ENCODE results near the gene LPP. TPM values are rescaled to one million over a fixed set of nuclear protein-coding genes. Genes with fewer than 3 reads are reported as not detected.

Gene LPP
- total and polyA plus RNA-seq, 2 donors (not counting 1 experiment from before 2014, with no cell fraction given) = 7.6 to 81.7 TPM

GRCh38 chr3:188589771-188590170 is 435.8 kb downstream of the LPP start:
- no peaks in the 10 kb centered on the region for H3K79me2 ChIP-seq (ENCODE audit: control insufficient read depth, insufficient read depth, low read length)
- H4K20me1 ChIP-seq (ENCODE audit: control insufficient read depth, insufficient read depth, low read length, poor library complexity, severe bottlenecking) = no peaks in the 10 kb centered on the region
- H3K4me3 Mint-ChIP-seq = no peak overlapping the region
- no peak overlapping the region for H3K4me3 ChIP-seq (ENCODE audit: control extremely low read depth in 1 of 5, extremely low read depth in 1 of 5, insufficient read depth in 1 of 5, low read depth in 2 of 5, low read length in 4 of 5)
- no peaks in the 10 kb centered on the region for H3K36me3 ChIP-seq (replicated peaks in 1 of 2; ENCODE audit: control extremely low read depth in 1 of 2, control insufficient read depth in 1 of 2, extremely low read depth in 1 of 2, insufficient read depth in 2 of 2, low read length in 1 of 2)
- POLR2A ChIA-PET = no interaction called here
- intact Hi-C loops (cut with micrococcal nuclease) = loop anchor here (10.0 kb wide), 2 partner anchors 165 to 615 kb away; no protein-coding TSS in a partner anchor
- no peaks in the 10 kb centered on the region for H3K9me3 Mint-ChIP-seq (ENCODE audit: insufficient read depth)
- DNase-seq (no peak), ATAC-seq (ENCODE audit: low read depth) (no peak)
- TF ChIP-seq EZH2 (IDR thresholded peaks at IDR 0.05; ENCODE audit: borderline replicate concordance, insufficient read depth, low read depth, low read length, poor library complexity, severe bottlenecking) = no peak
- TF ChIP-seq CTCF (IDR thresholded peaks at IDR 0.05) = no peak
- H3K27me3 Mint-ChIP-seq = no peaks in the 10 kb centered on the region
- no peak overlapping the region for H3K4me2 ChIP-seq (replicated peaks; ENCODE audit: low read depth, low read length, poor library complexity, severe bottlenecking)
- no peaks in the 10 kb centered on the region for H3K9me3 ChIP-seq (ENCODE audit: control extremely low read depth in 1 of 3, control insufficient read depth in 2 of 3, insufficient read depth in 1 of 3, low read length in 2 of 3)
- WGBS (ENCODE audit: insufficient coverage) = no CpG with 5 or more reads among the region's 2 CpGs
- H3K9ac ChIP-seq (ENCODE audit: low read length) = no peak overlapping the region
- H3K4me1 ChIP-seq (ENCODE audit: control insufficient read depth in 2 of 2, insufficient read depth in 2 of 2, low read length in 2 of 2) = peaks cover 10 to 12% of the 10 kb centered on the region in 2 donors
- CTCF ChIA-PET = interaction anchor here (1.4 kb wide), 1 partner anchor 850 kb away, joined by 3 read pairs; no protein-coding TSS in a partner anchor
- no peak overlapping the region for H3K27ac ChIP-seq (ENCODE audit: low read length in 2 of 2)
- H3K27me3 ChIP-seq (replicated peaks in 1 of 4; ENCODE audit: control extremely low read depth in 1 of 4, control insufficient read depth in 3 of 4, insufficient read depth in 4 of 4, low read length in 3 of 4) = no peaks in the 10 kb centered on the region
- no peak overlapping the region for H2AFZ ChIP-seq (ENCODE audit: insufficient read depth, low read depth, low read length, poor library complexity, severe bottlenecking)
- H3K27ac Mint-ChIP-seq = no peak overlapping the region
- H3K4me1 Mint-ChIP-seq = peaks cover 25% of the 10 kb centered on the region

- TF ChIP-seq CTCF (IDR thresholded peaks at IDR 0.05) (no peak), EZH2 (IDR thresholded peaks at IDR 0.05; ENCODE audit: borderline replicate concordance, insufficient read depth, low read depth, low read length, poor library complexity, severe bottlenecking) (no peak)
- Histone ChIP-seq H4K20me1 (ENCODE audit: control insufficient read depth, insufficient read depth, low read length, poor library complexity, severe bottlenecking) (no peaks in the 10 kb centered on the region), H3K79me2 (ENCODE audit: control insufficient read depth, insufficient read depth, low read length) (no peaks in the 10 kb centered on the region), H3K4me1 (ENCODE audit: control insufficient read depth in 2 of 2, insufficient read depth in 2 of 2, low read length in 2 of 2) (peaks cover 4 to 5% of the 10 kb centered on the region in 2 donors), H3K9ac (ENCODE audit: low read length) (no peak overlapping the region), H3K9me3 (ENCODE audit: control extremely low read depth in 1 of 3, control insufficient read depth in 2 of 3, insufficient read depth in 1 of 3, low read length in 2 of 3) (no peaks in the 10 kb centered on the region), H3K27me3 (replicated peaks in 1 of 4; ENCODE audit: control extremely low read depth in 1 of 4, control insufficient read depth in 3 of 4, insufficient read depth in 4 of 4, low read length in 3 of 4) (no peaks in the 10 kb centered on the region), H3K4me3 (ENCODE audit: control extremely low read depth in 1 of 5, extremely low read depth in 1 of 5, insufficient read depth in 1 of 5, low read depth in 2 of 5, low read length in 4 of 5) (no peak overlapping the region), H3K27ac (ENCODE audit: low read length in 2 of 2) (no peak overlapping the region), H2AFZ (ENCODE audit: insufficient read depth, low read depth, low read length, poor library complexity, severe bottlenecking) (no peak overlapping the region), H3K36me3 (replicated peaks in 1 of 2; ENCODE audit: control extremely low read depth in 1 of 2, control insufficient read depth in 1 of 2, extremely low read depth in 1 of 2, insufficient read depth in 2 of 2, low read length in 1 of 2) (no peaks in the 10 kb centered on the region), H3K4me2 (replicated peaks; ENCODE audit: low read depth, low read length, poor library complexity, severe bottlenecking) (no peak overlapping the region)
- POLR2A ChIA-PET = no interaction called here
- Mint-ChIP-seq H3K4me1 (peaks cover 18% of the 10 kb centered on the region), H3K4me3 (no peak overlapping the region), H3K9me3 (ENCODE audit: insufficient read depth) (no peaks in the 10 kb centered on the region), H3K27ac (no peak overlapping the region), H3K27me3 (no peaks in the 10 kb centered on the region)
- CTCF ChIA-PET = interaction anchor here (1.4 kb wide), 1 partner anchor 850 kb away, joined by 3 read pairs; no protein-coding TSS in a partner anchor
- intact Hi-C loops (cut with micrococcal nuclease) = no loop called here
- ATAC-seq (ENCODE audit: low read depth) = no peak
- DNase-seq = no peak
Observed at GRCh38 chr3:188590557-188590956, 436.6 kb downstream of the LPP start.
